GM15510 (cell line): ENCODE measurements around the gene ZNF526.

Experiments used
- POLR2A ChIP-seq: IDR thresholded peaks from 3 replicates; pipeline ENCODE4 v1.6.1; 2011; ENCODE audit warnings: borderline replicate concordance; ENCODE audit not compliant: insufficient read length; ENCODE audit errors: extremely low read depth

ZNF526 gene

DNA sequence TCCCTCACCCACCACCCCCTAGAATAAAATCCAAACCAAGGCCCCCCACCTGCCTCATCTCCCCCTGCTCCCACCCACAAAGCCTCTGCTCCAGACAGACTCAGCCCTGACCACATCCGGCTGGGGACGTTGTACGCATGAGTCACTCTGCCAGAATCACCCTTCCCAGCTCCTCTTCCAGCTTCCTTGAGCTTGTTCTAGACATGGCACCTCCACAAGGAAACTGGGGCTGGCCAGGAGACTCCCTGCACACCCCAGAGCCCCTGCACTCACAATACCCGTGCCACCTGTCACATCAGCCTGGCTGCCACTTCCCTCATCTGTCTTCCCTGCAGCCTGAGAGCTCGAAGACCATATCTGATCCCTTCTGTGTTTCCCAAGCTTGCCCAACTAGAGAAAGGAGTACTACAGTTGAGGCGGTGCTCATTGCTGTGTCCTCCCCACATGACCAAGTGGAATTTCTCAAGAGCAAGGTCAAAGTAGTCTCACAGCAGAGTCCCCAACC is 12.3 kb upstream of the ZNF526 start:
- no peak for TF ChIP-seq POLR2A

DNA sequence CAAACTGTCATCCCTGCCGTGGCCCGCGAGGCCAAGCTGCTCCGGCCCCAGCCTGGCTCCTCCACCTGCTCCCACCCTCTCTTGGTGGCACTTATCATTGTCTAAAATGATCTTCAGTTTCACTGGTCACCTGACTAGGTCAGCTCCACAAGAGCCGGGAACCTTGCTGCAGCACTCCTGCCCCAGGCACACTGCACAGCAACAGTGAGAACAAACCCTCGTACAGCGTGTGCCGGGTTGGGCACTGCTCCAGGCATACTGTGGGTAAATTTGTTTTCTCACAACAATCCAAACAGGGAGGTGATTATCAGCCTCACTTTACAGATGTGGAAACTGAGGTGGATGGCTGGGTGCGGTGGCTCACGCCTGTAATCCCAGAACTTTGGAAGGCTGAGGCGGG is 11.5 kb upstream of the ZNF526 start:
- TF ChIP-seq POLR2A: no peak

DNA sequence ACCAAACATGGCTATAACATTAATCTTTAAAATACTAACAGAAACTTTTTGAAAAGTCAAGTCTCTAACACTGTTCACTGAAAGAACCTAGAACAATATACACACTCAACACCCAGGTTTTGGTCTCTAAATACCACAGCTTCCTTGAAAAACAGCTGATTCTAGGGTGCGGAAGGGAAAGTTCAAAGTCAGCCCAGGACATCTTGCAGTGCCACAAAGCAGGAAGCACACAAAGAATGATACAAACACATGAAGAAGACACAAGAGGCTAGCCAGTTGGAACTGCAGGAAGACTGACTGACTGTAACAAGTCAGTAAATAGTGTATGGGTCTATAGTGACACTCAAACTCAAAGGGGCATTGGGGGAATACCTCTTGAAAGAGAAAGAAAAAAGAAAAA is 7.2 kb upstream of the ZNF526 start:
- TF ChIP-seq POLR2A: no peak

DNA sequence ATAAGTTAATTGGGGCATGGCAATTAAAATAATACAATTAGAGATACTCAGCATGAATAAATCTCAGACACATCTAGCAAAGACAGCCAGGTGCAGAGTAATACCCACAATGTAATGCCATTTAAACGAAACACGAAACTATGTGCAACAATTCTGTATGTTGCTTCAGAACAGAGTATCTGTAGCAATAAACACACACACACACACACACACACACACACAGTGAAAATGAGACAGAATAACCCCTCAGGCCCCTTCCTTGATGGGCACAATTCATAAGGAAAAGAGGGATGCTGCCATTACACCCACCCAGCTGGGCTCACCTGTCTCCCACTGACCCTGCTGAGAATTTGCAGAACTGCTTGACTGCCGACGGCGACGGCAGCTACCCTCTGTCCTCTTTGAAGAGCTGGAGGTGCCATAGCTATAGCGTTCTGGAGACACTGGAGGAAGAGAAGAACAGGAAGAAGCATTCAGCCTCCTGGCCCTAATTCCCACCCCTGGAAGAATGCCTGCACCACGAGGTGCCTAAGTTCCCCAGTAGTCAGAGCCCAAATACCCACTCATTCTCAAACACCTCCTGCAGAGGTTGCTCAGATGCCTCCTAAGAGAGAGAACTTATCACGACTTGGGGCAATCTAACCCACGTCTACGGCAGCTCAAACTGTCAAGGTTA is 5.2 kb upstream of the ZNF526 start:
- TF ChIP-seq POLR2A: no peak

DNA sequence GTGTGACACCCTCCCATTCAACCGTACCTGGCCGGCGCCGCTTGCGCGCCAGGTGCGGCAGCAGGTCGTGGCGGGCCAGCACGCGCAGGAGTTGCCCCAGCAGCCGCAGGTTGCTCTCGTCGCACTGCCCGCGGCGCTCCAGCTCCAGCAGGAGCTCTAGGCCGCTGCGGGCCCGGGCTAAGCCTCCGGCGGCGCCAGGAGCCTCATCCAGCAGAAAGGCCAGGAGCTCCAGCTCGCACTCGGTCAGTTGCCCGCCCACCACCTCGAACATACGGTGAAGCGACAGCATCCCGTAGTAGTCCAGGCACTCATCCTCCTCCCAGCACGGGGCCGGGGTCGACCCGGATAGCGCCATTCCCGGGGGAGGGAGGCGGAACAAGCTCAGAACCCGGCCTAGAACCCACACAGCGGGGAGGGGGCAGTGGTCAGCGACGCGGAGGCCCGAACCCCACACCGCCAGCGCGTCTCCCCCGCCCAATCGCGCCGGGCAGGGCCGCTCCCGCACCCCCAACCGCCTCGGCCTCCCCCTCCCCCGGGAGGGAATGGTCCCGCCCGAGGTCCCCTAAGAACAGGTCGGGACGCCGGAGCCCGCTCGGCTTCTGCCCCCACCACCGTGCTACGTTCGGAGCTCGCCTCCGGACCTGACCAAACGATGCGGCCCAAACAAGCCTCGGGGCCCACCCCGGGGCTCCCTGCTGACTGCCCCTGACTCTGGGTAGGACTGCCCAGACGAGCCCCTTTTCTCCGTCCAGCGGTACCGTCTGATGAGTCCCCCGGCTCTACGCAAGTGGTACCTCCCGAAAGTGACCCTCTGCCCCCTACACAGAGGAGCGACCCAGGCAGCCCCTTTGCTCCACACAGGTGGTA is 3.2 kb upstream of the ZNF526 start:
- TF ChIP-seq POLR2A: no peak

DNA sequence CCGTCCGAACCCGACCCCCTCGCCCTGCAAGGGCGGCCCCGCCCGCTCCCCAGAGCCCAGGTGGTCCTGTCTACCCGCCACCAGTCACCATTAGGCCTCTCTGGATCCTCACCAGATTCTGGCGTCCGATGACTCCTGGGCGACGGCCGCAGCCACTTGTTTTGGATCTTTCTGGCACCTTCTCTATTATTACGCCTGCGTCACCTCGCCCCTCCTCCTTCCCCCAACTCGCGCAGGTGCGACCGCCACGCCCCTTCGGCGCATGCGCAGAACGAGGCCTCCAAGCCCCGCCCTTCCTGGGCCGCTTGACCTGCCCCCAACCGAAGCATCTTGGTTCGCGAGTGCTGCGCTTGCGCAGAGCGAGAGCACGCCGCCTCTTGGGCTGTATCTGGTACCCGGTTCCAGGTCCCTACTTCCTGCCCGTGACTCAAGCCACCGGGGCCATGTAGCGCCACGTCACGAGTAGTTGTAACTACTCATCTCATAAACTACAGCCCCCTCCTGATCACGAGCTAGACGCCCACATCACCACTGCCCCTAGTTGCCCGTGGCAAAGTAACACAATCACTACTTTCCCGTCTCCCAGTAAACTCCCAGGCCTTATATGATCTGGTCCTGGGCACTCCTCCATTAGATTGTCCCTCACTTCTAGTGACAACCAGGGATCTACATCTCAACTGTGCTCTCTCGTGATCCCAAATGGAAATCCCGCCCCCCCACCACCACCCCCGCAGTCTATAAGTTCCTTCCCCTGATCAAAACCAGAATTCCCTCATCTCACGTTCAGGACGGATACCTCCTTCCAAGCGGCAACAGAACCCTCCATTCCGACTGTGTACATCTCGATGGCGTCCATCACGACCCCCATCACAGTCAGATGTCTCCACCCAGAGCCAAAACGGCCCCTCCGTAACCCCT is 2.3 kb upstream of the ZNF526 start, which contains the start of gene DEDD2:
DEDD2 (minus strand) TSS at position 158 of the 918 bp plus-strand sequence. CDS start 670 bp downstream, outside the sequence.
- peak; percentile 75 for TF ChIP-seq POLR2A

DNA sequence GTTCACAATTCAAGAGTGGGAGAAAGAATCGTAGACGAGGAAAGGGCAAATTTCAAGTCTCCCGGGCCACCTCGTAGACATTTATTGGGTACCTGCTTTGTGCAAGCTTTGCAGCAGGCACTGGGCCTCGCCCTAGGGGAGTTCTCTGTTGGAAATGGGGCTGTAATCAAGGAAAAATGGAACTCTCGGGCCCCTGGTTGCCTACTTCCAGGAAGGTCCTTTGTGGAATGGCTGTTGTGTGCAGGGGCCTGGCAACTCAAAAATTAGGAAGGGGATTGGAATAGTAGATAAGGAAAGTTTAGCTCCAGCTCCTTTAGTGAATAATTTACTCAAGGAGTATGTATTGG is 612 bp downstream of the ZNF526 start:
- TF ChIP-seq POLR2A: no peak

DNA sequence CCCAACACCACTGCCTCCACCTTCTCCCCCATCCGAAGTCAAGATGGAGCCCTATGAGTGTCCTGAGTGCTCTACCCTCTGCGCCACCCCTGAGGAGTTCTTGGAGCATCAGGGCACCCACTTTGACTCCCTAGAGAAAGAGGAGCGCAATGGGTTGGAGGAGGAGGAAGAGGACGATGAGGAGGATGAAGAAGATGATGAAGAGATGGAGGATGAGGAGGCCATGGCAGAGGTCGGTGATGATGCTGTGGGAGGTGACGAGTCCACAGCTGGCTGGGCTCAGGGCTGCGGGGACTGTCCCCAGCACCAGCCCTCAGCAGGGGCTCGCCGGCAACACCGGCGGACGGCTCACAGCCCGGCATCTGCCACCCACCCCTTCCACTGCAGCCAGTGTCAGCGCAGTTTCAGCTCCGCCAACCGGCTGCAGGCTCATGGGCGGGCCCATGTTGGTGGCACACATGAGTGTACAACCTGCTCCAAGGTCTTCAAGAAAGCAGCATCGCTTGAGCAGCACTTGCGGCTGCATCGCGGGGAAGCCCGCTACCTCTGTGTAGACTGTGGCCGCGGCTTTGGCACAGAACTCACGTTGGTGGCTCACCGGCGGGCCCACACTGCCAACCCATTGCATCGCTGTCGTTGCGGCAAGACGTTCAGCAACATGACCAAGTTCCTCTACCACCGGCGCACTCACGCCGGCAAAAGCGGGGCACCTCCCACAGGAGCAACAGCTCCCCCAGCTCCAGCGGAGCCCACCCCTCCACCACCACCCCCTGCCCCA is 5.0 kb downstream of the ZNF526 start:
- no peak for TF ChIP-seq POLR2A

DNA sequence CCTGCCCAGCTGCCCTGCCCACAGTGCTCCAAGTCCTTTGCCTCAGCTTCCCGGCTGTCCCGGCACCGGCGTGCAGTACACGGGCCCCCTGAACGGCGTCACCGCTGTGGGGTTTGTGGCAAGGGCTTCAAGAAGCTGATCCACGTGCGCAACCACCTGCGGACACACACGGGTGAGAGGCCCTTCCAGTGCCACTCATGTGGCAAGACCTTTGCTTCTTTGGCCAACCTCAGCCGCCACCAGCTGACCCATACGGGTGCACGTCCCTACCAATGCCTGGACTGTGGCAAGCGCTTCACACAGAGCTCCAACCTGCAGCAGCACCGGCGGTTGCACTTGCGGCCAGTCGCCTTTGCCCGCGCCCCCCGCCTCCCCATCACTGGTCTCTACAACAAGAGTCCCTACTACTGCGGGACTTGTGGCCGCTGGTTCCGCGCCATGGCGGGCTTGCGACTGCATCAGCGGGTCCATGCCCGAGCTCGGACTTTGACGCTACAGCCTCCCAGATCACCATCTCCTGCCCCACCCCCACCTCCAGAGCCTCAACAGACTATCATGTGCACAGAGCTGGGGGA is 5.7 kb downstream of the ZNF526 start:
- no peak for TF ChIP-seq POLR2A

DNA sequence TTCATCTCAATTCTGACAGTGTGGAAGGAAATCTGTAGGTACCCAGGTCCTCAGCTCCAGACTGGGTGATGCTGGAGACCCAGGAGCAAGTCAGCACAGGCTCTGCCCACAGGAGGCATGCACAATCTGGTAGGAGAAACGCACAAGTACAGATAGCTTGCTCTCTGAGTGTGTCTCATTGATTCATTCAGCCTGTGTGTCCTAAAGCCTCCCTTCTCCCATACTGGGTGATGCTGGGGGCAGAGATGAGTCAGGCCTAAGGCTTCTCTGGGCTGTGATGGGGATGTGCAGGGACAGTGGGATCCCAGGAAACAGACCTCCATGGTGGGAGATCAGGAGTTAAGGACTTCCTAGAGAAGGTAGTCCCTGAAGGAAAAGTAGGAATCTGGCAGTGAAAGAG is 6.8 kb downstream of the ZNF526 start:
- TF ChIP-seq POLR2A: no peak

DNA sequence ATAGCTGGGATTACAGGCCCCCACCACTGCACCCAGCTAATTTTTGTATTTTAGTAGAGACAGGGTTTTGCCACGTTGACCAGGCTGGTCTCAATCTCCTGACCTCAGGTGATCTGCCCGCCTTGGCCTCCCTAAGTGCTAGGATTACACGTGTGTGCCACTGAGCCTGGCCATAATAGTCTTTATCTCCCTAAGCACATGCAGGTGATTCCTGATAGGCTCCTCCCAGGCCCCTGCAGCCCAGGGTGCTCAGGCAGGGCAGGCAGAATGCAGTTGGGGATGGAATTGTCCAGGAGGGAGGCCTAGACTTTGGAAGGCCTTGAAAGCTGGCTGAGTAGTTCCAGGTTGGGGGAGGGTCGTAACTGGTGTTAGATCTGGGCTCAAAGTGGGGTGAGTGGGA is 8.5 kb downstream of the ZNF526 start:
- TF ChIP-seq POLR2A: no peak

DNA sequence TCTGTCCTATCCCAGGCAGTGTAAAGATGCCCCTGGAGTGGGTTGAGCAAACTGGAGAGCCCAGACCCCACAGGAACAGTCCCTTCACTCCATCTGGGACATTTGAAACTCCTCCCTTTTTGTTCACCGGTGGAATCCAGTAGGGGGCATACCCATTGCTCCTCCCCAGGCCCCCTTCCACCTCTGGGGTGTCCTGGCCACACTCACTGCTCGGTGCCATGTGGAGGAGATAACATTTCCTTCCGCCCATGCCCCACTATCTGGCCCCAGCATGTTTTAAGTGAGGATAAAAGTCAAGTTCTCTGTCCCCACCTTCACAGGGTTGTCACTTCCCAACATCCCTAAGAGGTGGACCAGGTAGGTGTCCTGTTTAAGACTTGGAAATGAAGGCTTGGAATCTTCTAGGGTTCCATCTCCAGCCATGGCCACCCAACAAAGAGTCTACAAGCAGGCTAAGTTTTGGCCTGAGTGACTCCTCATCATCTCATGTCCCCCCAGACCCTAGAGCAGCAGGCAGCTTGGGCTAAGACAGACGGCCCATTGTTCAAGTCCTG is 9.3 kb downstream of the ZNF526 start:
- TF ChIP-seq POLR2A: no peak

DNA sequence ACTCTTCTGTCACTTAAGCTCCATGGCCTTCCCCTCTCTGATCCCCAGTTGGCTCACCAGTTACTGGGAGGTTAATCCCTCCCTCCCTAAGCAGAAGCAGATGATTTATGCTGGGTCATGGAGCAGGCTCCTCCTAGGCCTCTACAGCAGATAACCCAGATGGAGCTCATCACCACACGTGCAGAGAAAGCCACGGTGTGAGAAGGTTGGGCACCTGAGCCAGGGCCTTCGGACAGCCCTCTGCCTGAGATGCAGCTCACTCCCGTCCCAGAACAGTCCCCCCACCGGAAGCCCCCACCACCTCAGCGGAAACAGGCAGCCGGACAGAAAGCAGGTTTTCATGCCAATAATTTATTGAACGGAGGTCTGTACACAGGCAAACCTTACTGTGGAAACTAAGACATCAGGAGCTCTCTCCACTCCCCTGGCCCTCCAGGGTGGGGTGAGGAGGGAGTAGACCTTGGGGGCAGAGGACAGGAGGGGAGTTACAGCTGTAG is 9.8 kb downstream of the ZNF526 start:
- no peak for TF ChIP-seq POLR2A
